Measurements from ENCODE around the gene ABHD2.
"Not testable (repeated sequence)": the region's sequence is repeated elsewhere in the genome, so short reads cannot be mapped to it uniquely, and the experiment has no call there.

Gene ABHD2

GRCh38 chr15:89122505-89123180 lies 34.4 kb downstream of the ABHD2 start:
- no peak for DNase-seq

- DNase-seq = no peak
Observed at GRCh38 chr15:89123181-89123525, 34.9 kb downstream of the ABHD2 start.

GRCh38 chr15:89125088-89125826 lies 37.0 kb downstream of the ABHD2 start:
- no peak for DNase-seq

GRCh38 chr15:89126009-89126408 lies 37.8 kb downstream of the ABHD2 start:
- DNase-seq = no peak

- peak; percentile 94 to 99 for DNase-seq
Observed at GRCh38 chr15:89127054-89127702, 38.9 kb downstream of the ABHD2 start.

- DNase-seq = no peak
Observed at GRCh38 chr15:89128320-89129122, 40.3 kb downstream of the ABHD2 start.

- peak in 1 of 2 experiments; percentile 50 for DNase-seq
Observed at GRCh38 chr15:89129123-89129815, 41.0 kb downstream of the ABHD2 start.

- DNase-seq = no peak
Observed at GRCh38 chr15:89129816-89130134, 41.5 kb downstream of the ABHD2 start.

GRCh38 chr15:89130201-89130600 lies 41.9 kb downstream of the ABHD2 start:
- DNase-seq = no peak

GRCh38 chr15:89131731-89132130 lies 43.5 kb downstream of the ABHD2 start:
- DNase-seq = no peak

- no peak for DNase-seq
Observed at GRCh38 chr15:89132611-89133507, 44.6 kb downstream of the ABHD2 start.

GRCh38 chr15:89135387-89136077 lies 47.3 kb downstream of the ABHD2 start:
- not testable (repeated sequence) for DNase-seq

GRCh38 chr15:89136078-89136806 lies 48.0 kb downstream of the ABHD2 start:
- DNase-seq = no peak

GRCh38 chr15:89136818-89137772 lies 48.8 kb downstream of the ABHD2 start:
- DNase-seq = no peak

- DNase-seq = no peak
Observed at GRCh38 chr15:89137926-89138325, 49.7 kb downstream of the ABHD2 start.

- DNase-seq = no peak
Observed at GRCh38 chr15:89138999-89139612, 50.9 kb downstream of the ABHD2 start.

GRCh38 chr15:89139613-89140499 lies 51.6 kb downstream of the ABHD2 start:
- no peak for DNase-seq

GRCh38 chr15:89140595-89140994 lies 52.3 kb downstream of the ABHD2 start:
- DNase-seq = no peak

Data from NCI-H524 (cell line).